ENCODE data around the gene WNT3A. TPM values are rescaled to one million over a fixed set of nuclear protein-coding genes. Genes with fewer than 3 reads are reported as not detected.

WNT3A gene
- total RNA-seq, 4 donors from 2014 or later = not detected

DNA sequence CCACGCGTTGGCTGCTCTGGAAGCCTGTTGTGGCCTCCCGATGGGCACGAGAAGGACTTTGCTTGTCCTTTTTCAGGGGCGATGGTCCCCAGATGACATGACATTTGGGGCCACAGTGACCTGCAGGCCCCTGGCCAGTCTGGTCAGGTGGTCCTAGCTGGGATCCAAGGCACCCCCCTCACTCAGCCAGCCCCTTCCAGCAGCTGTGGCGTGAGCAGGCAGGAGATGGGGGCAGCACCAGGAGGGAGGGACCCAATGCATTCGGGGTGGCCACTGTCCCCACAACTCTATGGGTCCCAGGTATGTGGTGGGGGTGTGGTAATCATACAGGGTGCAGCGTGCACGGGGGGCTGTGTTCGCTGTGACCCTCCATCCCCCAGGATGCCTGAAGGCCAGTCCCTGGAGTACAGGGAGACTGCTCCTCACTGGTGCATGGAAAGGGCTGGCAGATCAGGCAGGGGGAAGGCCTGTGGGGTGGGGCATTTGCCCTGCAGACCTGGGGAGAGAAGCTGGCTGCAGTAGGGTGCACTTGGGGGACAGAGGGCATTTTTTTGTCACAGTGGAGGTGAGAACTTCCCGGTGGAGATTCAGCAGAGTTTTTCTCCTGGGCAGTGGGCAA, 31.7 kb downstream of the WNT3A start:
- no peaks in the 10 kb centered on the region for H3K27me3 ChIP-seq
- intact Hi-C loops (cut with DNase I; ENCODE audit: low total_unique reads) = no loop called here
- H3K9me3 ChIP-seq = no peaks in the 10 kb centered on the region
- no peak overlapping the region for H3K4me3 ChIP-seq
- TF ChIP-seq, protein P1, sequence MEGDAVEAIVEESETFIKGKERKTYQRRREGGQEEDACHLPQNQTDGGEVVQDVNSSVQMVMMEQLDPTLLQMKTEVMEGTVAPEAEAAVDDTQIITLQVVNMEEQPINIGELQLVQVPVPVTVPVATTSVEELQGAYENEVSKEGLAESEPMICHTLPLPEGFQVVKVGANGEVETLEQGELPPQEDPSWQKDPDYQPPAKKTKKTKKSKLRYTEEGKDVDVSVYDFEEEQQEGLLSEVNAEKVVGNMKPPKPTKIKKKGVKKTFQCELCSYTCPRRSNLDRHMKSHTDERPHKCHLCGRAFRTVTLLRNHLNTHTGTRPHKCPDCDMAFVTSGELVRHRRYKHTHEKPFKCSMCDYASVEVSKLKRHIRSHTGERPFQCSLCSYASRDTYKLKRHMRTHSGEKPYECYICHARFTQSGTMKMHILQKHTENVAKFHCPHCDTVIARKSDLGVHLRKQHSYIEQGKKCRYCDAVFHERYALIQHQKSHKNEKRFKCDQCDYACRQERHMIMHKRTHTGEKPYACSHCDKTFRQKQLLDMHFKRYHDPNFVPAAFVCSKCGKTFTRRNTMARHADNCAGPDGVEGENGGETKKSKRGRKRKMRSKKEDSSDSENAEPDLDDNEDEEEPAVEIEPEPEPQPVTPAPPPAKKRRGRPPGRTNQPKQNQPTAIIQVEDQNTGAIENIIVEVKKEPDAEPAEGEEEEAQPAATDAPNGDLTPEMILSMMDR (IDR thresholded peaks at IDR 0.05) = no peak
- no peak for TF ChIP-seq POLR2A (IDR thresholded peaks at IDR 0.05)
- no peaks in the 10 kb centered on the region for H3K4me1 ChIP-seq
- no peaks in the 10 kb centered on the region for H3K36me3 ChIP-seq
- H3K27ac ChIP-seq = no peak overlapping the region
- DNase-seq = no peak

DNA sequence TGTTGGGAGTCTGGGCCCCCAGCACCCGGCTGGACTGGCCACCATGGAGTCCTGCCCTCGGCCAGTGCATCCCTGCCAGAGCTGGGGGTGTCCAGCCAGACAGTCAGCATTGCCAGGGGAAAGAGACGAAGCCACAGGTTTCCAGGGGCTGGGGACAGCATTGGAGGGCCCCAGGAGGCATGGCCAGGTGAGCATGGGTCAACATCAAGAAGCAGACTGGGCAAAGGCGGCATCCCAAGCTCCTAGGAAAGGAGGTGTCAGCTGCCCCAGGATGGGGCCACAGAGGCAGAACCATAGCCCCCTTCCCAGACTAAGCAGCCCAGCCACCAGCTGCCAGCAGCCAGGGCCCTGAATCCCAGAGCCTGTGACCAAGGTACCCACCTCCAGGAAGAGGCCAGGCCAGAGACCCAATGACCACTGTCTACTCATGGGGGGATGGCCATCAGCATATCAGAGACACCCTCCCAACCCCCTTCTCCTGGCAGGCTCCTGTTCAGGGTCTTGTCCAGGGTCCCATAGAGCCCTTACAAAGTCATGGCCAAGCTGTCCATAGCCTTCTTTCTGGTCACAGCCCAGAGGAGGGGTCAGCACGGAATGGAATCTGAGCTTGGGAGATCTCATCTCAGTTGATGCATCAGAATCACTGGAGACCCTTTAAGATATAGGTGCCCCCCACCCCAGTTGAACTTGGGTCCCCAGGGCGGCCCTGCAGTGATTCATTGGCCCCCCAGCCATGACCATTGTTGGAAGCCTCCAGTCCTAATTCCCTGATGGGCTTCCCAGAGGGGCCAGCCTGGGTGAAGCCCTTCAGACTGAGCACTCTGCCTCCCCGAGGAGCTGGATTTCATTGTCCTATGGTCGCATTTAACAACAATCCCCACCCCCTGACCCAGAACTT, 32.5 kb downstream of the WNT3A start:
- Histone ChIP-seq H3K4me3 (no peak overlapping the region), H3K27me3 (no peaks in the 10 kb centered on the region), H3K27ac (no peak overlapping the region), H3K4me1 (no peaks in the 10 kb centered on the region), H3K9me3 (no peaks in the 10 kb centered on the region), H3K36me3 (no peaks in the 10 kb centered on the region)
- no peak for DNase-seq
- TF ChIP-seq, protein P1 (IDR thresholded peaks at IDR 0.05) = no peak
- no peak for TF ChIP-seq POLR2A (IDR thresholded peaks at IDR 0.05)
- intact Hi-C loops (cut with DNase I; ENCODE audit: low total_unique reads) = no loop called here

DNA sequence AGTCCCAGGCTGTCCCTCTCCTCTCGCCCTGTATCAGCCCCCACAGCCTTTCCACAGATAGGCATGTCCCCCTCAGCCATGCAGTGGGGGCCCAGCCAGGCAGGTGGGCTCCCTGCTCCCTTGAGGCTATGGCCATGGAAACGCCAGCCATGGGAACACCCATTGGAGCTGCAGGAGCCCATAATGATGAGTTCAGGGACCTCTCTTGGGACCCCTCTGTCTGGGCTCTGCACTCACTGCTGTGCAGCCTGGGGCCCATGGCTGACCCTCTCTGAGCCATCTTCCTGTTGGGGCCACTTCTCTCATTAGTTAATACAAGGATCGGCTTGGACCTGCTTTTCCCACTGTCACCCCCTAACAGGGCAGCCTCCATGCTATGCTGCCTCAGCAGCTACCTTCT, 33.2 kb downstream of the WNT3A start:
- no peak for TF ChIP-seq POLR2A (IDR thresholded peaks at IDR 0.05)
- TF ChIP-seq, protein P1 (IDR thresholded peaks at IDR 0.05) = no peak
- no peaks in the 10 kb centered on the region for H3K27me3 ChIP-seq
- intact Hi-C loops (cut with DNase I; ENCODE audit: low total_unique reads) = no loop called here
- H3K36me3 ChIP-seq = no peaks in the 10 kb centered on the region
- no peaks in the 10 kb centered on the region for H3K9me3 ChIP-seq
- no peak overlapping the region for H3K4me3 ChIP-seq
- no peaks in the 10 kb centered on the region for H3K4me1 ChIP-seq
- no peak overlapping the region for H3K27ac ChIP-seq
- no peak for DNase-seq

DNA sequence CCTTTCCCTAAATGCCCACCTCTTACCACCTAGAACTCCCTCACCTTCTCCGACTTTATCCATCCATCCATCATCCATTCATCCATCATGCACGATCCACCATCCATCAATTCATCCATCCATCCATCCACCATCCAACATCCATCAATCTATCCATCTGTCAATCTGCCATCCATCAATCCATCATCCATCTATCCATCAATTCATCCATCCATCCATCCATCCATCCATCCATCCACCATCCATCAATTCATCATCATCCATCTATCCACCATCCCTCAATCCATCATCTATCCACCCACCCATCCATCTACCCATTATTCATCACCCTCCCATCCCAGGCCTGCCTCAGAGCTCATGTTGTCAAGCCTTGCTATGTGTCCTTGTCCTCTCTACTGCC, 34.5 kb downstream of the WNT3A start:
- DNase-seq = no peak
- Histone ChIP-seq H3K36me3 (no peaks in the 10 kb centered on the region), H3K9me3 (no peaks in the 10 kb centered on the region), H3K4me1 (no peaks in the 10 kb centered on the region), H3K27ac (no peak overlapping the region), H3K27me3 (no peaks in the 10 kb centered on the region), H3K4me3 (no peak overlapping the region)
- intact Hi-C loops (cut with DNase I; ENCODE audit: low total_unique reads) = no loop called here
- TF ChIP-seq, protein P1 (IDR thresholded peaks at IDR 0.05) = no peak
- TF ChIP-seq POLR2A (IDR thresholded peaks at IDR 0.05) = no peak

DNA sequence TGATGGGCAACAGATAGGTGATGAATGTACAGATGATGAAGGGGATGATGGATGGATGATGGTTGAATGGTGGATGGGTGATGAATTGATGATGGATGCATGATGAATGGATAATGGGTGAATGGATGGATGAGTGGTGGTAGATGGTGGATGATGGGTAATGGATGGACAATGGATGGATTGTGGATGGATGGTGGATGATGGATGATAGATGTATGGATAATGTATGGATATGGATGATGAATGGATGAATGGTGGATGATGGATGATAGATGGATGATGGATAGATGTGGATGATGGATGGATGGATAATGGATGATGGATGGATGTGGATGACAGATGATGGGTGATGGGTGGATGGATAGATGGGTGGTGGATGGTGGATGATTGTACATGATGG, 35.7 kb downstream of the WNT3A start:
- no peaks in the 10 kb centered on the region for H3K9me3 ChIP-seq
- DNase-seq = no peak
- intact Hi-C loops (cut with DNase I; ENCODE audit: low total_unique reads) = no loop called here
- no peak overlapping the region for H3K4me3 ChIP-seq
- H3K4me1 ChIP-seq = no peaks in the 10 kb centered on the region
- H3K27me3 ChIP-seq = no peaks in the 10 kb centered on the region
- no peaks in the 10 kb centered on the region for H3K36me3 ChIP-seq
- H3K27ac ChIP-seq = no peak overlapping the region
- TF ChIP-seq POLR2A (IDR thresholded peaks at IDR 0.05) = no peak
- TF ChIP-seq, protein P1 (IDR thresholded peaks at IDR 0.05) = no peak
